HL-60 (cell line): ENCODE data around the gene ARHGEF12.

Source experiments
- GABPA ChIP-seq: IDR thresholded peaks from 2 replicates; pipeline ENCODE4 v1.6.1; 2012; ENCODE audit warnings: low read depth
- POLR2AphosphoS5 ChIP-seq: IDR thresholded peaks from 2 replicates; pipeline ENCODE4 v1.6.1; 2012; ENCODE audit warnings: low read depth
- TF ChIP-seq, protein P1 (sequence below): IDR thresholded peaks from one replicate; pipeline ENCODE4 v1.5.1; 2011; ENCODE audit warnings: low read length, control low read depth, inconsistent platforms; ENCODE audit not compliant: insufficient read depth

- TF ChIP-seq, protein P1, sequence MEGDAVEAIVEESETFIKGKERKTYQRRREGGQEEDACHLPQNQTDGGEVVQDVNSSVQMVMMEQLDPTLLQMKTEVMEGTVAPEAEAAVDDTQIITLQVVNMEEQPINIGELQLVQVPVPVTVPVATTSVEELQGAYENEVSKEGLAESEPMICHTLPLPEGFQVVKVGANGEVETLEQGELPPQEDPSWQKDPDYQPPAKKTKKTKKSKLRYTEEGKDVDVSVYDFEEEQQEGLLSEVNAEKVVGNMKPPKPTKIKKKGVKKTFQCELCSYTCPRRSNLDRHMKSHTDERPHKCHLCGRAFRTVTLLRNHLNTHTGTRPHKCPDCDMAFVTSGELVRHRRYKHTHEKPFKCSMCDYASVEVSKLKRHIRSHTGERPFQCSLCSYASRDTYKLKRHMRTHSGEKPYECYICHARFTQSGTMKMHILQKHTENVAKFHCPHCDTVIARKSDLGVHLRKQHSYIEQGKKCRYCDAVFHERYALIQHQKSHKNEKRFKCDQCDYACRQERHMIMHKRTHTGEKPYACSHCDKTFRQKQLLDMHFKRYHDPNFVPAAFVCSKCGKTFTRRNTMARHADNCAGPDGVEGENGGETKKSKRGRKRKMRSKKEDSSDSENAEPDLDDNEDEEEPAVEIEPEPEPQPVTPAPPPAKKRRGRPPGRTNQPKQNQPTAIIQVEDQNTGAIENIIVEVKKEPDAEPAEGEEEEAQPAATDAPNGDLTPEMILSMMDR = no peak
- TF ChIP-seq POLR2AphosphoS5 (no peak), GABPA (no peak)
Observed at GRCh38 chr11:120505801-120506425, 169.7 kb downstream of the ARHGEF12 start.
